ENCODE data around the gene FAM234B.
"Not testable (repeated sequence)": the region's sequence is repeated elsewhere in the genome, so short reads cannot be mapped to it uniquely, and the experiment has no call there.

The FAM234B gene

GRCh38 chr12:13023811-13024530 lies 20.2 kb upstream of the FAM234B start:
- DNase-seq (ENCODE audit: low spot score): no peak

GRCh38 chr12:13024531-13024916 lies 19.7 kb upstream of the FAM234B start:
- DNase-seq (ENCODE audit: low spot score): no peak

GRCh38 chr12:13026286-13026685 lies 17.9 kb upstream of the FAM234B start:
- DNase-seq (ENCODE audit: low spot score): no peak

GRCh38 chr12:13027032-13027431 lies 17.1 kb upstream of the FAM234B start:
- DNase-seq (ENCODE audit: low spot score): no peak

- DNase-seq (ENCODE audit: low spot score): no peak
Measured at GRCh38 chr12:13027508-13027907, 16.7 kb upstream of the FAM234B start.

- no peak for DNase-seq (ENCODE audit: low spot score)
Measured at GRCh38 chr12:13028825-13029570, 15.2 kb upstream of the FAM234B start.

- no peak for DNase-seq (ENCODE audit: low spot score)
Measured at GRCh38 chr12:13030541-13031291, 13.5 kb upstream of the FAM234B start.

- DNase-seq (ENCODE audit: low spot score): no peak
Measured at GRCh38 chr12:13032164-13032563, 12.0 kb upstream of the FAM234B start.

GRCh38 chr12:13033476-13033875 lies 10.7 kb upstream of the FAM234B start:
- DNase-seq (ENCODE audit: low spot score): peak; percentile 51

GRCh38 chr12:13035335-13035734 lies 8.8 kb upstream of the FAM234B start:
- DNase-seq (ENCODE audit: low spot score): not testable (repeated sequence)

GRCh38 chr12:13036881-13037280 lies 7.3 kb upstream of the FAM234B start:
- no peak for DNase-seq (ENCODE audit: low spot score)

GRCh38 chr12:13038491-13039161 lies 5.6 kb upstream of the FAM234B start:
- DNase-seq (ENCODE audit: low spot score): no peak

GRCh38 chr12:13039328-13039956 lies 4.7 kb upstream of the FAM234B start:
- DNase-seq (ENCODE audit: low spot score): no peak

- DNase-seq (ENCODE audit: low spot score): no peak
Measured at GRCh38 chr12:13041224-13041623, 3.0 kb upstream of the FAM234B start.

GRCh38 chr12:13042666-13043230 lies 1.4 kb upstream of the FAM234B start:
- no peak for DNase-seq (ENCODE audit: low spot score)

- DNase-seq (ENCODE audit: low spot score): no peak
Measured at GRCh38 chr12:13044906-13045299, 722 bp downstream of the FAM234B start.

- no peak for DNase-seq (ENCODE audit: low spot score)
Measured at GRCh38 chr12:13045816-13046215, 1.6 kb downstream of the FAM234B start.

GRCh38 chr12:13046964-13047363 lies 2.8 kb downstream of the FAM234B start:
- no peak for DNase-seq (ENCODE audit: low spot score)

GRCh38 chr12:13049816-13050215 lies 5.6 kb downstream of the FAM234B start:
- no peak for DNase-seq (ENCODE audit: low spot score)

GRCh38 chr12:13052421-13052820 lies 8.2 kb downstream of the FAM234B start:
- DNase-seq (ENCODE audit: low spot score): no peak

GRCh38 chr12:13053617-13054016 lies 9.4 kb downstream of the FAM234B start:
- DNase-seq (ENCODE audit: low spot score): not testable (repeated sequence)
